ENCODE data around the gene U2AF1L4. TPM values are rescaled to one million over a fixed set of nuclear protein-coding genes. Genes with fewer than 3 reads are reported as not detected.

The U2AF1L4 gene
- total RNA-seq, 2 donors from 2014 or later = 26.2 to 83.4 TPM

DNA sequence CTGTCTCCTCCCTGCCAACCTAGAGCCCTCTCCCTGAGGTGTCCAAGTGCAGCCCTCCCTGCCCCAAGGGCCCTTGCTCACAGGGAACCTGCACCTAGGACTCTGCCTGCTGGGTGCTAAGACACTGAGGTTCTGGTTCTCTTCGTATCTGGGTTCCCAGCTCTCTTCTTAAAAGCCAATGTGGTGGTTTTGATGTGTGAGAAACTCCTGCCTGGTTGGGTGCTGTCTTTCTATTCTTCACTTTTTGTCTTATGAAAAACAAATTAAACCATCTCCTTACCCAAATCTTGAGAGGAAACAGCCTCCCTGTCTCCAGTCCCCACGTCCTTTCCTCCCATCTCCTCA is 31.7 kb downstream of the U2AF1L4 start:
- ATAC-seq (no peak), DNase-seq (no peak)
- H3K4me3 ChIP-seq = no peak overlapping the region
- no peaks in the 10 kb centered on the region for H3K27me3 ChIP-seq
- H3K27ac ChIP-seq = no peak overlapping the region
- TF ChIP-seq POLR2A (IDR thresholded peaks at IDR 0.05) (no peak), CTCF (IDR thresholded peaks at IDR 0.05) (no peak)
- intact Hi-C loops (cut with DNase I) = loop anchor here (10.0 kb wide), 1 partner anchor 159 kb away; no protein-coding TSS in a partner anchor
- H3K4me1 ChIP-seq = peaks cover 17% of the 10 kb centered on the region
- 60 to 87% methylated on average over 2 of the region's 2 CpGs for WGBS, 2 donors
- no peaks in the 10 kb centered on the region for H3K36me3 ChIP-seq (replicated peaks in 1 of 2; ENCODE audit: insufficient read depth in 1 of 2, low read depth in 2 of 2)
- H3K9me3 ChIP-seq = no peaks in the 10 kb centered on the region

DNA sequence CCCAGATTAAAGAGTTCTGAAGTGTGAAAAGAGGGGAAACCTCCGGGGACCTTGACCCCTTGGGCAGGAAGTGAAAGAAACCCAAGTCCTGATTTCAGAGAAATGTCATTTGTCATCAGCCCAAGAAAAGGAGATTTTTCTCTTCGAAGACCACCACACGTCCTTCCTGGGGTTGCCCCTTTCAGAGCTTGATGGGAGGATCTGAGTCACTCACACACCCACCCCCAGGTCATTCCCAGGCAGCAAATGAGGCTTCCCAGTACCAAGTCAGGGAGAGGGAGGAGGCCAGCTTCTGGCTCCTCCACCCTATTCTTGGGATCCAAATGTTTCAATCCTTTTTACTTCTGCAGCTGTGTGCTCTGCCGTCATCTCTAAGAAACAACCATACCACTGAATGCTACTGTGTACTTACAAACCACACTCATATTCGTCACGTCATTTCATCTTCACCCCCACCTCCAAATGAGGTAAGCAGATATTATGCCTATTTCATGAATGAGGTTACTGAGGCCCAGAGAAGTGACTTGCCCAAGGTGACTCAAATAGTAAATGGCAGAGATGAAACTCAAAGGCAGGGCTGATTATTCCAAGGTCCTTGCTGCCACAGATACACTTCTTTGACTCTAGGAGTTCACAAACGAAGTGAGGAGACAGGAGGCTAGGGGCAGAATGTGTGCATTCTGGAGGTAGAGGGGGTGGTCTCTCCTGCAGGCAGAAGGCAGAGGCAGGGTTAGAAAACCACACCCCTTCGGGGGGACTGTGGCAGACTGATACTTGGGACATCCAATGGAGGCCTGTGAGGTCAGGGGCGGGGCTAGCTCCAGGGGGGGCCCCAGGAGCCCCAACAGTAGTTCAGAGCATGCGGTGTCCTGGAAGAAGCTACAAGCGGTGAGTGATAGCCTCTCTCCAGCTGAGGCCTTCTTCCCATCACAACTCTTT is 32.4 kb downstream of the U2AF1L4 start:
- Histone ChIP-seq H3K9me3 (no peaks in the 10 kb centered on the region), H3K27ac (no peak overlapping the region), H3K27me3 (no peaks in the 10 kb centered on the region), H3K36me3 (replicated peaks in 1 of 2; ENCODE audit: insufficient read depth in 1 of 2, low read depth in 2 of 2) (no peaks in the 10 kb centered on the region), H3K4me3 (no peak overlapping the region), H3K4me1 (peaks cover 17% of the 10 kb centered on the region)
- intact Hi-C loops (cut with DNase I) = loop anchor here (10.0 kb wide), 1 partner anchor 158 kb away; no protein-coding TSS in a partner anchor
- 76 to 78% methylated on average over 11 of the region's 11 CpGs for WGBS, 2 donors
- DNase-seq (no peak), ATAC-seq (no peak)
- TF ChIP-seq CTCF (IDR thresholded peaks at IDR 0.05) (no peak), POLR2A (IDR thresholded peaks at IDR 0.05) (no peak)

DNA sequence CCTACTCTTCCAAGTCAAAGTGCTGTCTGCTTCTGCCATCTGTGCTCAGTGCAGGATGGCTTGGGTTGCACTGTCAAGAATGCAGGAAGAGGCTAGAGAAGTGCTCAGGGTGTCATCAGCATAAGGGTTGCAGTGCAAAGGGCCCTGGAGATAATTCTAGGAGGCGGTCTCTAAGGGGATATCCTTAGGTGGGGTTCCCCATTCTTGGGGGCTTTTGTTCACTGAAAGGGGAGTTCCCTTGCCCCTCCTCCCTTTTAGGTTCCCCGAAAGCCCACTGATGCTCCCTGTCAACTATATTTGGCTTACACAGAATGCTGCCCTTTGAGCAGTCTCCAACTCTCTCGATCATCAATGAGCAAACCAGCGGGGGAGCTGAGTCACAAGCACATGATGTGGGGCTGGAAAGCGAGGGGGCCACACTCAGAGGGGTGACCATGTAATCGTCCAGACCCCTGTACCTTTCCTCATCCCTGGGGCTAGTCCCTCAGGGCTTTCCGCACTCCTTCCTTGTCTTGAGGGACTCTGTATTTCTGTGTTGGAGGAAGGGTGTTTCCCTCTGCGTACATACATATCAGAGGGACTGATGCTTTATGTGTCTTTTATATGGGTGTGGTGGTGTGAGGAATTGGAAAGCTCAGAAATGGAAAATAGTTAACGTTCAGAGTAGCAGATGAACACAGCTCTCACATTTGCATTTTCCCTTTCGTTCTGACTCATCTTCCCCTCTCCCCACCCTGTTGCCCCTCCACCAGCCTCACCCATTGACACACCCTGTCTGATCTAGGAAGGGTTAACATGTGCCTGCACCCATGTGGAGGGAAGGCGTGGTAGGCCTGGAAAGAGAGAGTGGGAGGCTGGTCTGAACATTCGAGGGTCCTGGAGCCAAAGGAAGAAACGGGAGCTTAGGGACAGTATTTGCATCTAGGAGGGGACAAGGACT is 34.2 kb downstream of the U2AF1L4 start:
- H3K4me3 ChIP-seq = no peak overlapping the region
- 58 to 72% methylated on average over 13 of the region's 13 CpGs for WGBS, 2 donors
- no peaks in the 10 kb centered on the region for H3K9me3 ChIP-seq
- TF ChIP-seq CTCF (IDR thresholded peaks at IDR 0.05) = no peak
- TF ChIP-seq POLR2A (IDR thresholded peaks at IDR 0.05) = no peak
- no peaks in the 10 kb centered on the region for H3K27me3 ChIP-seq
- DNase-seq (no peak), ATAC-seq (no peak)
- H3K27ac ChIP-seq = no peak overlapping the region
- intact Hi-C loops (cut with DNase I) = loop anchor here (10.0 kb wide), 1 partner anchor 156 kb away; no protein-coding TSS in a partner anchor
- H3K4me1 ChIP-seq = peaks cover 10% of the 10 kb centered on the region
- H3K36me3 ChIP-seq (replicated peaks in 1 of 2; ENCODE audit: insufficient read depth in 1 of 2, low read depth in 2 of 2) = no peaks in the 10 kb centered on the region

GRCh38 chr19:35708391-35708790 is 36.8 kb downstream of the U2AF1L4 start:
- Histone ChIP-seq H3K27ac (no peak overlapping the region), H3K4me1 (peaks cover 3% of the 10 kb centered on the region), H3K27me3 (no peaks in the 10 kb centered on the region), H3K9me3 (no peaks in the 10 kb centered on the region), H3K4me3 (no peak overlapping the region), H3K36me3 (replicated peaks in 1 of 2; ENCODE audit: insufficient read depth in 1 of 2, low read depth in 2 of 2) (no peaks in the 10 kb centered on the region)
- TF ChIP-seq CTCF (IDR thresholded peaks at IDR 0.05) = no peak
- no peak for TF ChIP-seq POLR2A (IDR thresholded peaks at IDR 0.05)
- DNase-seq (no peak), ATAC-seq (no peak)
- intact Hi-C loops (cut with DNase I) = no loop called here
- WGBS, 2 donors = 100% methylated on average over 1 of the region's 1 CpG; no CpG with 5 or more reads in 1 of the 2 donors

Data from body of pancreas (tissue), 4 donors.